GM18909 (cell line): ENCODE results near the gene PPFIA4.

Source experiments
- ATAC-seq: cut with Tn5 transposase; IDR thresholded peaks from one replicate; pipeline ENCODE4 v1.9.1; 2021; ENCODE audit warnings: mild to moderate bottlenecking; ENCODE audit not compliant: unreplicated experiment, poor library complexity

The PPFIA4 gene

DNA sequence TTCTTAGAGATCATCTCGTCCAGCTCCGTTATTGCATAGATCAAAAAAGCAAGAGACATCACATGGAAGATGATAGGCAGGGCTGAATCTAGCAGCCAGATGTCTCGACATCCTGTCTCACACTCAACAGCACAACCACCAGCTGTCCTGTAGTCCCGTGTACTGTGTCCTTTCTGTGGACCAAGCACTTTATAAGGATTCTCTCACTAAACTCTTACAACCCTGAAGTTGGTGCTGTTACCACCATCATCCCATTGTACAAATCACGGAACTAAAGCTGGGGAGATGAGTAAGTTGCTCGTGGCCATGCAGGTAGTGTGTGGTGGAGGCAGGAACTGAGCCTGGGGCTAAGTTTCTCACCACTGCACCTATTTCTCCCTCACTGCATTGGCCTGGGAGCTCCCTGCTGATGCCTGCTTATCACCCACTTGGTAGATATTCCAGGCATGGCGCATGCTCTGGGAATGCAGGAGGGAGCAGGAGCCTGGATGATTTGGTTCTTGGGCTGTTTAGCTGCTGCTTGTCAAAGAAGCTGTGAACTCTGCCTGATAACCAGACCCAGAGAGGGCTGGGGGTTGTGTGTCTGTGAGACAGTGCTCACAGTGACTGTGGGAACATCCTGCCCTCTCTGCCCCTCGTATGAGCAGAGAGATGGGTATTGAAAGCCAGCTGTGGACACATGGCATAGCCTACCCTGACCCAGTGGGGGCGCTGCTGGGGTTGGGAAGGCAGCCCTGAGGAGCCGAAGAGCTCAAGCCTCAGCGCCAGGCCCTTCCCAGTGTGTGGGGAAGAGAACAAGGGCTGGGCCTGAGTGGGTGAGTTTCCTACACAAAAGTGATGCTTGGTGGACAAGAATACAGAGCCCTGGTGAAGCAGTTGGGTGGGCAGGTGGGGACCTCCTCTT, 13.6 kb downstream of the PPFIA4 start:
- no peak for ATAC-seq

DNA sequence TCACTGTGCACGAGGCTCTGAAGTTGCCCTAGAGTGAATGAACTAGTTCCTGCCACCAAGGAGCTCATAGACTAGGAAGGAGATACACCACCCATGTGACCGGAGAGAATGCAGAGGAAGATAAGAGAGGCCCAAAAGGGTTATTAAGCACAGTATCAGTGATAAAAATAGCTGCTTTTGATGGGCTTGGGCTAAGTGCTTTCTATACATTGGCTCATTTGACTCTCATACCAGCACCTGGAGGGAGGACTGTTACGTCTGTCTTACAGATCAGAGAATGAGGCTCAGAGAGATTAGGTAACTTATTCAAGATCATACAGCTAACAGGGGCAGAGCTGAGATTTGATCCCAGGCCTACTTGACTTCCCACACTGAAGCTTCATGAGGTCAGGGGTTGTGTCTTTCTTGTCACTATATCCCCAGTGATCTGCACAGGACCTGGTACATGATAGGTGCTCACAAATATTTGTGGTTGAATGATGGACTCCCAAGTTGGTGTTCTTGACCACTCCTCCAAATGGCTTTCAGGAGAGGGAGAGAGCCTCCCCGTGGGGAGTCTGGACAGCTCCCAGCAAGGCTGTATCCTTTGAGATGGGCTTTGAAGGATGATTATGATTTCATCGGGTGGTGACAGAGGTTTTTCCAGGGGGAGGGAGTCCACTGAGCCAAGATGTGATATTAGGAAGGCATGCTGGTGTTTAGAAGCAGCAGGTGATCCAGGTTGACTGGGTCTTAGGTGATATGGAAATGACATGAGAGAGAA, 14.4 kb downstream of the PPFIA4 start:
- no peak for ATAC-seq

DNA sequence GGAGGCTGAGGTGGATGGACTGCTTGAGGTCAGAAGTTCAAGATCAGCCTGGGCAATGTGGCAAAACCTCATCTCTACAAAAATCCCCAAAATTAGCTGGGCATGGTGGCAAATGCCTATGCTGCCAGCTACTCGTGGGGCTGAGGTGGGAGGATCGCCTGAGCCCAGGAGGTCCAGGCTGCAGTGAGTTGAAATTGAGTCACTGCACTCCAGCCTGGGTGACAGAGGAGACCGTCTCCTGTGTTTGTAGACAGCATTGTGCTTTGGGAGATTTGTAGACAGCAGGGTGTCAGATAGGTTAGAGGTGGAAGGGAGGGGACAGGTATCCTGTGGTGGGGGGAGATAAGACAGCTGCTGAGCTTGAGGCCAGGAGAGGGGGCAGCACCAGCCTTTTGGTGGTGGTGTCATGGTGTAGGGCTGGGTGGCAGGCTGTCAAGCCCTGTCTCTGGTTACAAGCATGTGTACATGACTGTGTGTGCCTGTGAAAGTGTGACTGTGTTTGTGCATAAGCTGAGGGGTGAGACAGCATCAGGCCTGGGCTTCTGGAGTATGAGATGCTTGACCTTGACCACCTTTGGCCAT, 15.2 kb downstream of the PPFIA4 start:
- no peak for ATAC-seq

- ATAC-seq: no peak
These were observed 17.7 kb downstream of the PPFIA4 start for GRCh38 chr1:203043830-203044545.

DNA sequence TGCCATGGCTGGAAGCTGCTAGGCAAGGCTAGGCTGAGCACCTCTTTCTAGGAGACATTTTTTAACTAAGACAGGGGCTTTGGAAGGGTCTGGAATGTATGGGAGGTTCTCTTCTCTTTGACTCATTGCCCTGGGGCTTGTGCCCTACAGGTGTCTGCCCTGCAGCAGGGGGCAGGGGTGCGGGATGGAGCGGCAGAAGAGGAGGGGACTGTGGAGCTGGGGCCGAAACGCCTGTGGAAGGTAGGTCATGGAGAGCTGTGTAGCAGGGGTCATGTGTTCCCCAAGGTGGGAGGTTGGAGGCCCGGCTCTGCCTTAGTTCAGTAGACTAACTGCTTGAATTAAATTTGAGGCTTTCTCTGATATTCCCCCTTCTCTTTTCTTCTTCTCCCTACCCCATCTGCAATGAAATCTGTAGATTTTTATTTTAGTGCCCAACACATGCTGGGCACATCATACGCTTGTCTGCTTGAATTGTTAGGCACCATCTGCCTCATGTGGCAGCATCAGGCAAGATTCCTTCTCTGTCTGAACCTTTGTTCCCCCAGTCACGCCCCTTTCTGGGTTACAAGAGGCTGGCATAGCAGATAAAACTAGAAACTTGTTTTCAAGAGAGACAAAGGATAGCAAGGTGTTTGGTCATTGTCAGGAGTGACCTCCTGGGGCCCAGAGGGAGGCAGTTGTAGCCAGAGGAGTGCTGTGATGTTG, 18.4 kb downstream of the PPFIA4 start:
- ATAC-seq: no peak

GRCh38 chr1:203045336-203045735, 19.0 kb downstream of the PPFIA4 start:
- ATAC-seq: no peak

GRCh38 chr1:203045821-203046594, 19.7 kb downstream of the PPFIA4 start:
- ATAC-seq: no peak

DNA sequence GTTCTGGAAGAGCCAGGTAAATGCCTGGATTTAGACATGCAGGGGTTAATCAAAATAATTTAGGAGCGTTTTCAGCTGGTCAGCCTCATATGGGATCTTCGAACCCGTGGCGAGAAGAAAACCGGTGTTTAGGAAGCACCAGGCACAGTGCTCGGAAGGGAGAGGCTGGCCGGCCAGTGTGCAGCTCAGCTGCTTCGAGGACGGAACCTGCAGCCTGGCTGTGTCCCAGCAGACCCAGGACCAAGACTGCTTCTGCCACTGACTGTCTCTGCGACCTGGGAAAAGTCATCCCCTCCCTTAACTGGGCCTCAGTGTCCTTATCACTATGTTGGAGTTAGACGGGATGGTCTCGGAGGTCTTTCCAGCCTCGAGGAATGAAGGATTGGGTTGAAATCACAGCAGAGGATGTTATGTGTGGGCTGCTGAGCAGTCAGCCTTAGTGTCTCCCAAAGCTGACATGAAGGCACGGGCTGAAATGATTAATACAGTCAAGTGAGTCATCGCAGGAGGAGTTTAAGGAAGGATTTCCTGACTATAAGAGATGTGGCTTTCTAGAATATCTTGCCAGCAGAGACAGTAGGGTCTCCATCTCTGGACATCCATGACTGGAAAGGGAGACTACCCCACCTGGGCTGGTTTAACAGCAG, 20.8 kb downstream of the PPFIA4 start:
- ATAC-seq: no peak

DNA sequence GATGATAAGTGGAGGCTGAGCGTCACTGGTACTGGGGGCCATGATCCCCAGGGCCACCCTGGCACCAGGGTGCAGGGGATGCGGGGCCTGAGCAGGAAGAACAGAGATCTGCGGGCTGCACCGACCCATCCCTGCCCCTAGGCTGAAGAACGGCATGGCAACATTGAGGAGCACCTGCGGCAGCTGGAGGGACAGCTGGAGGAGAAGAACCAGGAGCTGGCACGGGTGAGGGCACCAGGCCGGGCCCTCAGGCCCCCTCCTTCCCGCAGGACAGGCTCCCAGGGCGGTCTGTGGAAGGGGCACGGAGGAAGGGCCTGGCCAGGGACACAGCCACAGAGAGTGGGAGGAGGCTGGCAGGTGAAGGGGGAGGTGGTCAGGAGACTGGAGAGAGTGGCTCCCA, 21.8 kb downstream of the PPFIA4 start:
- no peak for ATAC-seq

DNA sequence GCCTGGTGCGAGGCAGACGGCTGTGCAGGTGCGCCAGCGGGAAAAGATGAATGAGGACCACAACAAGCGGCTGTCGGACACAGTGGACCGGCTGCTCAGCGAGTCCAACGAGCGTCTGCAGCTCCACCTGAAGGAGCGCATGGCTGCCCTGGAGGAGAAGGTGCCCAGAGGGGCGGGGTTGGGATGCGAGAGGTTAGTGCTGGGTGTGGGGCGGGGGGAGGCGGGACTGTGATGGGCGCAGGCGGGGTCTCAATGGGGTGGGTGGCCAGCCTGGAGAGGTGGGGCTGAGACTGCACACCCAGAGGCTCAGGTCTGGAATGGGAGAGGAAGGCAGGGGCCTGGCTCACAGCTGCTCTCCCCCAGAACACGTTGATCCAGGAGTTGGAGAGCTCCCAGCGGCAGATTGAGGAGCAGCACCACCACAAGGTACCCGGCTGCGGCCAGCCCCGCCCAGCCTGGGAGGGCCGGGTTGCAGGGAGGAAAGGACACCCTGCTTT, 22.3 kb downstream of the PPFIA4 start:
- no peak for ATAC-seq

GRCh38 chr1:203049077-203049476, 22.8 kb downstream of the PPFIA4 start:
- no peak for ATAC-seq

DNA sequence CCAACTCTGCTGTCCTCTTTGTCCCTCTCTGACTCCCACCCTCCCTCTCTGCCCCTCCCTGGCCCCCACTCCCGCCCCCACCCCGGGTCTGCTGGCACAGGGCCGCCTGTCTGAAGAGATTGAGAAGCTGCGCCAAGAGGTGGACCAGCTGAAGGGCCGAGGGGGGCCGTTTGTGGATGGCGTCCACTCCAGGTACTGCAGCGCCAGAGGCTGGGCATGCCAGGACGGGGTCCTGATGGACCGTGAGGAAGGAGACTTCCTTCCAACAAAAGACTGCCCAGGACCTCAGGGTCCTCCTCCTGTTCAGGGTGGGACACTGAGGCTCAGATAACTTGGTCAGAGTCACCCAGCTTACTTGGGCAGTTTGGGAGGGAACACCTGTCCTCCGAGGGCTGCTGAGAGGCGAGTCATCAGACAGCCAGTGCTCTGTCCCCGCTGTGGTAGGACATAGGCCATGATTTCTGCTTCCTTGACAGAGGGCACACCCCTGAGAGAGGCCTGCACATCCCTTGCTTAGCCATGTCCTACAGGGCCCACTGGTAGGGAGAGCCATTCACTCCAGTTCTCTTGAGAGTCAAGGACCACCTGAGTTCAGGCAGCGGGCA, 23.4 kb downstream of the PPFIA4 start:
- no peak for ATAC-seq

DNA sequence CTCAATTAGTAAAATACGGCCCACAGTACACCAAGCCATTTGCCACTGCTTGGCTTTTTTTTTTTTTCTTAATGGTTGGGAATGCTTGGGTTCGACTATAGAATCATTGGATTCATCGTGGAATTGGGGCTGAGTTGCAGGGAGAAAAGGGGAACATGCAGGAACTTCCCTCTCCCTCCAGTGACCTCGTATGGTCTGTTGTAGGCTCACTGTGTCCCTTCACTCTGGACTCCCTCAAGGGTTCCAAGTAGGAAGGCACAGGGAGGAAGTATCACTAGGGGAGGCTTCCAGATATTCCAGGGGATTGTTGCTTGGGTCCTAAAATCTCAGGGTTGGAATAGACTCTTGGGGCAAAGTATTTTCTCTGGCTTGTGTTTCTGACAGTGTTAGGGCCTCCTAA, 24.5 kb downstream of the PPFIA4 start:
- no peak for ATAC-seq

- ATAC-seq: no peak
These were observed 25.6 kb downstream of the PPFIA4 start for GRCh38 chr1:203051841-203052324.

GRCh38 chr1:203052601-203053000, 26.3 kb downstream of the PPFIA4 start:
- ATAC-seq: no peak

DNA sequence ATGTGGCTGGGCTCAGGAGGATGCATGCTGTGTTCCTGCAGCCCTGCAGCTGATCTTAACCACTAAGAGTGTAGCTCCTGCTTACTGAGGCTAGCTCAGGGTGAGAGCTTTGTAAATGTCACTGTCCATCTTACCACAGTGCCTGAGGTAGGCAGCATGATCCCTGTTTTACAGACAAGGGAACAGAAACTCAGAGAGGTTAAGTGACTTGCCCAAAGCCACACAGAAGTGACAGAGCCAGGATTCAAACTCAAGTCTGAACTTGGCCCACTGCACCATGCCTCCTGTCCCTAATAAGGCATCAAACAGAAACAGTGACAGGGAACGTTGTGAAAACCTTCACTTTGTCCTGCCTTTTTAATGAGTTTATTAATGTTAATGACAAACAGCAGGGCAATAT, 27.9 kb downstream of the PPFIA4 start:
- ATAC-seq: no peak

GRCh38 chr1:203054642-203055041, 28.4 kb downstream of the PPFIA4 start:
- no peak for ATAC-seq
